ENCODE measurements around the gene KCNQ1. TPM values are rescaled to one million over a fixed set of nuclear protein-coding genes. Genes with fewer than 3 reads are reported as not detected.

KCNQ1 gene
- total RNA-seq, 1 experiment from 2014 or later, result 10.7 TPM

GRCh38 chr11:2737866-2738265 lies 293.1 kb downstream of the KCNQ1 start:
- POLR2A ChIA-PET, result no interaction called here
- Histone ChIP-seq H3K4me2 (ENCODE audit: low read length) (no peak overlapping the region), H3K9me2 (ENCODE audit: insufficient read depth) (no peaks in the 10 kb centered on the region), H3K4me3 (replicated peaks in 1 of 2; ENCODE audit: low read depth in 1 of 2, low read length in 2 of 2) (no peak overlapping the region), H3K4me1 (ENCODE audit: control insufficient read depth in 1 of 2, insufficient read depth in 2 of 2, low read length in 2 of 2) (peaks cover 5 to 16% of the 10 kb centered on the region in 2 experiments; a peak in 3 of 4 replicates), H3K36me3 (ENCODE audit: control insufficient read depth in 1 of 2, insufficient read depth in 2 of 2, low read length in 2 of 2) (no peaks in the 10 kb centered on the region), H3K9ac (ENCODE audit: low read length) (no peak overlapping the region), H3K9me3 (ENCODE audit: control insufficient read depth in 1 of 2, insufficient read depth in 1 of 2, low read depth in 1 of 2, low read length in 2 of 2) (no peaks in the 10 kb centered on the region), H3K27ac (ENCODE audit: low read depth, low read length) (no peak overlapping the region), H4K20me1 (ENCODE audit: insufficient read depth) (no peaks in the 10 kb centered on the region), H3K27me3 (ENCODE audit: insufficient read depth, low read length) (no peaks in the 10 kb centered on the region), H2AFZ (ENCODE audit: low read depth, low read length, poor library complexity, severe bottlenecking) (no peak overlapping the region), H3K79me2 (ENCODE audit: insufficient read depth, low read length) (no peaks in the 10 kb centered on the region)
- BruUV-seq (replicated peaks), result no TSS peak
- ATAC-seq, result no peak
- RAD21 ChIA-PET (ENCODE audit: low non-redundant PET in 1 of 2, low total read pairs in 2 of 2, uncharacterized antibody in 2 of 2, unreplicated experiment in 2 of 2), result no interaction called here
- CTCF ChIA-PET, result no interaction called here
- no peak for DNase-seq (ENCODE audit: low read depth, low spot score)
- no peak for TF ChIP-seq EZH2phosphoT487 (IDR thresholded peaks at IDR 0.05; ENCODE audit: borderline replicate concordance)
- TF ChIP-seq TCF7L2 (IDR thresholded peaks at IDR 0.05; ENCODE audit: borderline replicate concordance, extremely low read depth, insufficient read depth, insufficient read length), result no peak
- TF ChIP-seq, protein P1, sequence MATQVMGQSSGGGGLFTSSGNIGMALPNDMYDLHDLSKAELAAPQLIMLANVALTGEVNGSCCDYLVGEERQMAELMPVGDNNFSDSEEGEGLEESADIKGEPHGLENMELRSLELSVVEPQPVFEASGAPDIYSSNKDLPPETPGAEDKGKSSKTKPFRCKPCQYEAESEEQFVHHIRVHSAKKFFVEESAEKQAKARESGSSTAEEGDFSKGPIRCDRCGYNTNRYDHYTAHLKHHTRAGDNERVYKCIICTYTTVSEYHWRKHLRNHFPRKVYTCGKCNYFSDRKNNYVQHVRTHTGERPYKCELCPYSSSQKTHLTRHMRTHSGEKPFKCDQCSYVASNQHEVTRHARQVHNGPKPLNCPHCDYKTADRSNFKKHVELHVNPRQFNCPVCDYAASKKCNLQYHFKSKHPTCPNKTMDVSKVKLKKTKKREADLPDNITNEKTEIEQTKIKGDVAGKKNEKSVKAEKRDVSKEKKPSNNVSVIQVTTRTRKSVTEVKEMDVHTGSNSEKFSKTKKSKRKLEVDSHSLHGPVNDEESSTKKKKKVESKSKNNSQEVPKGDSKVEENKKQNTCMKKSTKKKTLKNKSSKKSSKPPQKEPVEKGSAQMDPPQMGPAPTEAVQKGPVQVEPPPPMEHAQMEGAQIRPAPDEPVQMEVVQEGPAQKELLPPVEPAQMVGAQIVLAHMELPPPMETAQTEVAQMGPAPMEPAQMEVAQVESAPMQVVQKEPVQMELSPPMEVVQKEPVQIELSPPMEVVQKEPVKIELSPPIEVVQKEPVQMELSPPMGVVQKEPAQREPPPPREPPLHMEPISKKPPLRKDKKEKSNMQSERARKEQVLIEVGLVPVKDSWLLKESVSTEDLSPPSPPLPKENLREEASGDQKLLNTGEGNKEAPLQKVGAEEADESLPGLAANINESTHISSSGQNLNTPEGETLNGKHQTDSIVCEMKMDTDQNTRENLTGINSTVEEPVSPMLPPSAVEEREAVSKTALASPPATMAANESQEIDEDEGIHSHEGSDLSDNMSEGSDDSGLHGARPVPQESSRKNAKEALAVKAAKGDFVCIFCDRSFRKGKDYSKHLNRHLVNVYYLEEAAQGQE (IDR thresholded peaks at IDR 0.05; ENCODE audit: low read depth), result no peak
- no peak for TF ChIP-seq CTCF (IDR thresholded peaks at IDR 0.05 in 2 of 3, conservative IDR thresholded peaks at IDR 0.05 in 1 of 3; ENCODE audit: borderline replicate concordance in 1 of 3, insufficient read depth in 1 of 3, low read depth in 2 of 3, low read length in 2 of 3)
- no peak for TF ChIP-seq EGR1 (IDR thresholded peaks at IDR 0.05; ENCODE audit: low read depth)
- TF ChIP-seq RAD21 (IDR thresholded peaks at IDR 0.05; ENCODE audit: low read depth), result no peak
- TF ChIP-seq ELF1 (IDR thresholded peaks at IDR 0.05; ENCODE audit: borderline replicate concordance, low read depth), result no peak
- intact Hi-C loops (cut with micrococcal nuclease), result no loop called here
